Ascending aorta (tissue), 2 donors: ENCODE measurements around the gene GRIP1. TPM values are rescaled to one million over a fixed set of nuclear protein-coding genes. Genes with fewer than 3 reads are reported as not detected.

ENCODE experiments used
- DNase-seq, 2 donors: peaks; one replicate each; pipeline ENCODE4 v3.0.0-alpha.2; 2019; ENCODE audit warnings: low spot score in 2 of 2
- H3K27ac ChIP-seq, 2 donors: fragments of 200-600 bp; sonication (generic); one replicate each; pipeline ENCODE4 v1.5.1; 2016 to 2017; ENCODE audit warnings: mild to moderate bottlenecking in 1 of 2
- H3K27me3 ChIP-seq: fragments of 200-600 bp; sonication (generic); one replicate; pipeline ENCODE4 v1.5.1; 2017
- H3K36me3 ChIP-seq, 2 donors: fragments of 200-600 bp; sonication (generic); one replicate each; pipeline ENCODE4 v1.5.1; 2016
- H3K4me1 ChIP-seq, 2 donors: fragments of 200-600 bp; sonication (generic); one replicate each; pipeline ENCODE4 v1.5.1; 2016 to 2017; ENCODE audit warnings: mild to moderate bottlenecking in 1 of 2
- H3K4me3 ChIP-seq, 2 donors: fragments of 200-600 bp; sonication (generic); one replicate each; pipeline ENCODE4 v1.5.1; 2016 to 2017; ENCODE audit warnings: mild to moderate bottlenecking in 1 of 2
- H3K9me3 ChIP-seq, 2 donors: fragments of 200-600 bp; sonication (generic); one replicate each; pipeline ENCODE4 v1.5.1; 2016
- CTCF ChIP-seq, 3 experiments: fragments of 200-600 bp in 2 of 3; fragments of 450-650 bp in 1 of 3; sonication (generic) in 2 of 3; IDR thresholded peaks; one replicate each; pipeline ENCODE4 v1.5.1; 2016 to 2019; ENCODE audit warnings: antibody characterized with exemption in 3 of 3, mild to moderate bottlenecking in 1 of 3, moderate library complexity in 1 of 3
- intact Hi-C: fragments of 100-400 bp; cut with DNase I; formaldehyde crosslinking; loops from one replicate; pipeline ENCODE4 v1.15.1; 2023
- total RNA-seq: library from RNA; depleted of rRNA; stranded (reverse); fragments of >200 nt; gene quantifications from one replicate; pipeline ENCODE4 v1.1.0, GENCODE V29; 2016

GRIP1 gene
- total RNA-seq, 1 donor from 2014 or later, result not detected

GRCh38 chr12:66393890-66394289 is 285.0 kb downstream of the GRIP1 start:
- no peaks in the 10 kb centered on the region for H3K27me3 ChIP-seq
- no peak for DNase-seq
- intact Hi-C loops, result no loop called here
- H3K4me3 ChIP-seq, result no peak overlapping the region
- no peaks in the 10 kb centered on the region for H3K9me3 ChIP-seq
- TF ChIP-seq CTCF (IDR thresholded peaks at IDR 0.05), result no peak
- H3K4me1 ChIP-seq, result no peaks in the 10 kb centered on the region
- H3K36me3 ChIP-seq, result no peaks in the 10 kb centered on the region
- H3K27ac ChIP-seq, result no peak overlapping the region

GRCh38 chr12:66392266-66392915 is 286.5 kb downstream of the GRIP1 start:
- DNase-seq, result no peak
- no peaks in the 10 kb centered on the region for H3K4me1 ChIP-seq
- intact Hi-C loops, result no loop called here
- H3K4me3 ChIP-seq, result no peak overlapping the region
- no peak for TF ChIP-seq CTCF (IDR thresholded peaks at IDR 0.05)
- H3K36me3 ChIP-seq, result no peaks in the 10 kb centered on the region
- no peaks in the 10 kb centered on the region for H3K27me3 ChIP-seq
- H3K9me3 ChIP-seq, result no peaks in the 10 kb centered on the region
- H3K27ac ChIP-seq, result no peak overlapping the region

GRCh38 chr12:66388517-66388916 is 290.4 kb downstream of the GRIP1 start:
- Histone ChIP-seq H3K4me1 (no peaks in the 10 kb centered on the region), H3K9me3 (no peaks in the 10 kb centered on the region), H3K27me3 (no peaks in the 10 kb centered on the region), H3K36me3 (no peaks in the 10 kb centered on the region), H3K27ac (no peak overlapping the region), H3K4me3 (no peak overlapping the region)
- no peak for DNase-seq
- TF ChIP-seq CTCF (IDR thresholded peaks at IDR 0.05), result no peak
- intact Hi-C loops, result no loop called here

- Histone ChIP-seq H3K27me3 (no peaks in the 10 kb centered on the region), H3K4me1 (no peaks in the 10 kb centered on the region), H3K27ac (no peak overlapping the region), H3K36me3 (no peaks in the 10 kb centered on the region), H3K4me3 (no peak overlapping the region), H3K9me3 (no peaks in the 10 kb centered on the region)
- no peak for DNase-seq
- no peak for TF ChIP-seq CTCF (IDR thresholded peaks at IDR 0.05)
- intact Hi-C loops, result no loop called here
Measured at GRCh38 chr12:66387117-66387516, 291.8 kb downstream of the GRIP1 start.

GRCh38 chr12:66380769-66381535 is 297.9 kb downstream of the GRIP1 start:
- Histone ChIP-seq H3K27me3 (no peaks in the 10 kb centered on the region), H3K36me3 (no peaks in the 10 kb centered on the region), H3K4me1 (no peaks in the 10 kb centered on the region), H3K9me3 (no peaks in the 10 kb centered on the region), H3K4me3 (no peak overlapping the region), H3K27ac (no peak overlapping the region)
- no peak for TF ChIP-seq CTCF (IDR thresholded peaks at IDR 0.05)
- intact Hi-C loops, result no loop called here
- no peak for DNase-seq
